Tibial artery (tissue), 4 donors: Measurements from ENCODE around the gene RIMBP2.

ENCODE experiments used
- DNase-seq, 2 donors: peaks; one replicate each; pipeline ENCODE4 v3.0.0-alpha.2; 2019
- H3K27ac ChIP-seq, 2 donors: fragments of 200-600 bp; sonication (generic) in 1 of 2; 1 replicate in 1 of 2; 2 replicates in 1 of 2; pipeline ENCODE4 v1.5.1; 2018 to 2019; ENCODE audit warnings: mild to moderate bottlenecking in 1 of 2
- H3K27me3 ChIP-seq, 2 donors: fragments of 200-600 bp; sonication (generic) in 1 of 2; one replicate each; pipeline versions ENCODE4 v1.5.1 to v1.6.0; 2016 to 2019
- H3K36me3 ChIP-seq, 3 donors: fragments of 200-600 bp; sonication (generic) in 2 of 3; one replicate each; pipeline ENCODE4 v1.5.1; 2016 to 2019; ENCODE audit warnings: mild to moderate bottlenecking in 2 of 3
- H3K4me1 ChIP-seq, 4 donors: fragments of 200-600 bp; sonication (generic) in 2 of 4; 1 replicate in 3 of 4; 2 replicates in 1 of 4; pipeline ENCODE4 v1.5.1; 2016 to 2019
- H3K4me3 ChIP-seq, 2 donors: fragments of 200-600 bp; sonication (generic) in 1 of 2; 1 replicate in 1 of 2; 2 replicates in 1 of 2; pipeline ENCODE4 v1.5.1; 2018 to 2019; ENCODE audit warnings: mild to moderate bottlenecking in 2 of 2
- H3K9me3 ChIP-seq, 3 donors: fragments of 200-600 bp; sonication (generic) in 1 of 3; one replicate each; pipeline ENCODE4 v1.5.1; 2016 to 2019
- intact Hi-C: fragments of 100-400 bp; cut with DNase I; formaldehyde crosslinking; loops from one replicate; pipeline ENCODE4 v1.15.0; 2023; ENCODE audit warnings: low total_unique reads
- TF ChIP-seq, protein P1 (sequence below), 2 experiments: fragments of 200-600 bp in 1 of 2; fragments of 450-650 bp in 1 of 2; IDR thresholded peaks; one replicate each; pipeline ENCODE4 v1.5.1; 2017 to 2019; ENCODE audit warnings: antibody characterized with exemption in 2 of 2, mild to moderate bottlenecking in 1 of 2, moderate library complexity in 1 of 2

Gene RIMBP2

DNA sequence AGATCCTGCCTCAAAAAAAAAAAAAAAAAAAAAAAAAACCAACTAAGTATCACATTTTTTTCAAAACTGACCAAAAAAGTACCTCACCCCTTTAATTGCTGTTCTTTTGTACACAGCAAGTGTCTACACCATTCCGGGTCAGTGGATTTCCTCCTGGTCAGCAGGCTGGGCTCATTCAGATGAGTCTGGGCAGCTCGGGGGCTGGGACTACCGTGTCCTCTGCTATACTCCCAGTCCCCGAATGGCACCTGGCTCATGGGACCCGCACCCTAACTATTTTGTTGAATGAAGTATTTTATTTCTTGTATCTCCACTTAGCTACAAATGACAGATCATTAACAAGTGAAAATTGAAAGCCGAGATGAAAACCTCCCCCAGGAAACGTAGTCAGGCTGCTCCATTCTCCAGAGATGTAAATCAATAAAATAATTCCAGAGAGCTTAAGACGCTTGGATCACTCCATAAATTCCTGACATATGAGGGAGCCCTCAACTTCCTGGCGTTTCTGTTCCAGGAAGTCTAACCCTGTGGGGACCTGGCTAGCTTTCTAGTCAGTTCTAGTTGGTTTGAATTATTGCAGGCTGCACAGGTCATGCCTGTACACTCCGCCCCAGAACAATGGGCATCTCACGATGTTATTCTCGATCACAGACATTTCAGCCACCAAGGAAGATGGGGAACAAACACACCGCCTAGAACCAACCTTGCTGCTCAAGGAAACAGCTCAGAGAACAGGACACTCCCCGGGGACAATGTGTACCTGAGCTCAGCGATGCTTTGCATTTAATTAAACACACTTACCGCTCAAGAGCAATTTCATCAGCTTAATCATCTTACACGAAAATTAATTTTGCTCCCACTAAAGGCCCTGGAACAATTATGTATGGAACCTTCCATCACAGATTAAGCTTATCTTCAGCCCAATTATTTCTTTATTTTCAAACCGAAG, 76.3 kb downstream of the RIMBP2 start:
- intact Hi-C loops = no loop called here
- Histone ChIP-seq H3K4me1 (no peaks in the 10 kb centered on the region), H3K36me3 (no peaks in the 10 kb centered on the region), H3K4me3 (no peak overlapping the region), H3K9me3 (peaks cover 0 to 4% (median 0%) of the 10 kb centered on the region in 3 donors), H3K27me3 (peaks cover 0 to 5% of the 10 kb centered on the region in 2 donors), H3K27ac (no peak overlapping the region)
- no peak for DNase-seq
- TF ChIP-seq, protein P1, sequence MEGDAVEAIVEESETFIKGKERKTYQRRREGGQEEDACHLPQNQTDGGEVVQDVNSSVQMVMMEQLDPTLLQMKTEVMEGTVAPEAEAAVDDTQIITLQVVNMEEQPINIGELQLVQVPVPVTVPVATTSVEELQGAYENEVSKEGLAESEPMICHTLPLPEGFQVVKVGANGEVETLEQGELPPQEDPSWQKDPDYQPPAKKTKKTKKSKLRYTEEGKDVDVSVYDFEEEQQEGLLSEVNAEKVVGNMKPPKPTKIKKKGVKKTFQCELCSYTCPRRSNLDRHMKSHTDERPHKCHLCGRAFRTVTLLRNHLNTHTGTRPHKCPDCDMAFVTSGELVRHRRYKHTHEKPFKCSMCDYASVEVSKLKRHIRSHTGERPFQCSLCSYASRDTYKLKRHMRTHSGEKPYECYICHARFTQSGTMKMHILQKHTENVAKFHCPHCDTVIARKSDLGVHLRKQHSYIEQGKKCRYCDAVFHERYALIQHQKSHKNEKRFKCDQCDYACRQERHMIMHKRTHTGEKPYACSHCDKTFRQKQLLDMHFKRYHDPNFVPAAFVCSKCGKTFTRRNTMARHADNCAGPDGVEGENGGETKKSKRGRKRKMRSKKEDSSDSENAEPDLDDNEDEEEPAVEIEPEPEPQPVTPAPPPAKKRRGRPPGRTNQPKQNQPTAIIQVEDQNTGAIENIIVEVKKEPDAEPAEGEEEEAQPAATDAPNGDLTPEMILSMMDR (IDR thresholded peaks at IDR 0.05) = no peak

DNA sequence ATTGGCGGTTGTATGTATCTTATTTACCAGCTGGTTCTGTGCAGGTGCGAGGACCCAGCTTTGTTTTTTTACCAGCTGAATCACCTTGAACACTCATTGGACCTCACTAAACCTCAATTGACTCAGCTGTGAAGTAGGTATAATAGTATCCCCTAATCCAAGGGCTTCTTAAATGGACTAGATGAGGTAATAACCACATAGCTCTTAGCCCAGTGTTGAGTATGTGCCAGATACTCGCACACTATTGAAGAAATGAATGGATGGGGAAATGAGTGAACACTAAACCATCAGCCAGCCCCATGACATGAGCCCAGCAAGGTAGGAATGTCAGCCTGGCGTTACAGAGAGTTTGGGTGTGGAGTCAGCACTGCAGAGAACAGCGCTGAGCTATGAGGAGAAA, 79.7 kb downstream of the RIMBP2 start:
- Histone ChIP-seq H3K9me3 (no peaks in the 10 kb centered on the region), H3K36me3 (no peaks in the 10 kb centered on the region), H3K4me3 (no peak overlapping the region), H3K4me1 (no peaks in the 10 kb centered on the region), H3K27ac (no peak overlapping the region), H3K27me3 (peaks cover 0 to 18% of the 10 kb centered on the region in 2 donors)
- intact Hi-C loops = no loop called here
- DNase-seq = no peak
- TF ChIP-seq, protein P1 (IDR thresholded peaks at IDR 0.05) = no peak

DNA sequence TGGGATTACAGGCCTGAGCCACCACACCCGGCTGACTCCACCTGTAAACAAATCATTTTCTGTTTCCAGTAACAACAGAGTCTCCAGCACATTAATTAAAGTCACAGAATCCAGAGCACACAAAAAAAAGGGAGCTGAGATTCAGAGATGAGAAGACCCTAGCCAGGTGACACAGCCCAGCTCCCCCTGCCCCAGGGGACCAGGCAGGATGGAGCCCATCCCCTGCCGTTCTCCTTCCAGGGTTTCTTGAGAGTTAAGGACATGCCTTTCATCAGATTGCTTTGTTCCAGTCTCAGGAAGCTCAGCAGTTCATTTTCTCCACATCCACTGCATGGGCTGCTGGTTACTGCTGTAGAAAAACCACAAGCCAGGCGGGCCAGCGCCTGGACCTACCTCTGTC, 81.2 kb downstream of the RIMBP2 start:
- Histone ChIP-seq H3K36me3 (no peaks in the 10 kb centered on the region), H3K27ac (no peak overlapping the region), H3K9me3 (no peaks in the 10 kb centered on the region), H3K4me3 (no peak overlapping the region), H3K4me1 (no peaks in the 10 kb centered on the region), H3K27me3 (peaks cover 0 to 18% of the 10 kb centered on the region in 2 donors)
- no peak for DNase-seq
- TF ChIP-seq, protein P1 (IDR thresholded peaks at IDR 0.05) = no peak
- intact Hi-C loops = no loop called here

DNA sequence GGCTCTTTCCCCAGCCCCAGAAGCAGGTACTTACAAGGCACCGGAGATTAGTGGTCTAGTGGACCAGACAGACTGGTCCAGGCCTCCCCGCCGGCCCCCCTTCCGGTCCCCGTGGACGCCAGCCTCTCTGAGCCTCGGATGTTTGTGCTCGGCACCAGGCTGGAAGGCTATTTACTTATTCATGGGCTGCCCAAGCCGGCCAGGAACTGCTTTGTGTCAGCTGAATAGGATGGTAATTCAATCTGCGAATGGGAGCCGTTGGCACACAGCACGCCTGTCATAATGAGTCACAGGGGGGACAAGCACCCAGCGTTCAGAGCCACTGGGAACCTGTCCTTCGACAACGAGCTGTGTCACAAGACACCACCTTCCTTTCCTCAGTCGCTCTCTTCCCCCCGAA, 82.3 kb downstream of the RIMBP2 start:
- TF ChIP-seq, protein P1 (IDR thresholded peaks at IDR 0.05) = no peak
- intact Hi-C loops = no loop called here
- no peaks in the 10 kb centered on the region for H3K4me1 ChIP-seq
- H3K9me3 ChIP-seq = no peaks in the 10 kb centered on the region
- DNase-seq = no peak
- no peaks in the 10 kb centered on the region for H3K36me3 ChIP-seq
- peaks cover 0 to 18% of the 10 kb centered on the region in 2 donors for H3K27me3 ChIP-seq
- no peak overlapping the region for H3K27ac ChIP-seq
- no peak overlapping the region for H3K4me3 ChIP-seq

DNA sequence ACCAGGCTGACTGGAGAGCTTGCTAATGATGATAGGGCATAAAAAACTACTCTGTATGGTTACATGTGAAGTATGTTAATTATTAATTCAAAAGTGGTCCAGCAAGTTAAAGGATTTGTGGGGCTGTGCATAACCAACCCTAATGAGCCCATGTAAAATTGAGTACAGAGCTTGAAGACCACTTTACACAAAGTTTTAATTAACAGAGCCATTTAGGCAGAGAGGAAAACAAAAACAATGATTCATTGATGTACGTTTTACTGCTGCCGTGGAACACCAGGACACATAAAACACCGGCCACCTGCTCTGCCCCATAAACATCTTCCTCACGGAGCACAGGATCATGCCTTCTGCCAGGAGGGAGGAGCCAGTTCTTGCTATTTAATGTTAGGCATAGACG, 83.5 kb downstream of the RIMBP2 start:
- DNase-seq = no peak

More for the DNA sequence above, 83.5 kb downstream of the RIMBP2 start:
- H3K9me3 ChIP-seq = no peaks in the 10 kb centered on the region
- H3K4me1 ChIP-seq = no peaks in the 10 kb centered on the region
- no peak overlapping the region for H3K27ac ChIP-seq
- intact Hi-C loops = no loop called here
- H3K36me3 ChIP-seq = no peaks in the 10 kb centered on the region
- peaks cover 0 to 18% of the 10 kb centered on the region in 2 donors for H3K27me3 ChIP-seq
- TF ChIP-seq, protein P1 (IDR thresholded peaks at IDR 0.05) = no peak
- no peak overlapping the region for H3K4me3 ChIP-seq
